ENCODE data around the gene TRHDE.
"Not testable (repeated sequence)": the region's sequence is repeated elsewhere in the genome, so short reads cannot be mapped to it uniquely, and the experiment has no call there.

GRCh38 chr12:72660174-72660573 lies 388.0 kb downstream of the TRHDE start:
- not testable (repeated sequence) for TF ChIP-seq HMGXB4 (CRISPR knock-in tag; IDR thresholded peaks at IDR 0.05); ARID4B (CRISPR knock-in tag; IDR thresholded peaks at IDR 0.05; ENCODE audit: borderline replicate concordance); CTCF (IDR thresholded peaks at IDR 0.05); KAT7 (CRISPR knock-in tag; IDR thresholded peaks at IDR 0.05; ENCODE audit: borderline replicate concordance); AFF4 (CRISPR knock-in tag; IDR thresholded peaks at IDR 0.05; ENCODE audit: borderline replicate concordance); CREB1 (CRISPR knock-in tag; IDR thresholded peaks at IDR 0.05); PRDM15 (CRISPR knock-in tag; IDR thresholded peaks at IDR 0.05); EMX1 (CRISPR knock-in tag; IDR thresholded peaks at IDR 0.05); MLX (CRISPR knock-in tag; IDR thresholded peaks at IDR 0.05); RELA (CRISPR knock-in tag; IDR thresholded peaks at IDR 0.05; ENCODE audit: borderline replicate concordance); CBFB (CRISPR knock-in tag; IDR thresholded peaks at IDR 0.05; ENCODE audit: low read depth); MAX (CRISPR knock-in tag; IDR thresholded peaks at IDR 0.05); ESRRA (CRISPR knock-in tag; IDR thresholded peaks at IDR 0.05; ENCODE audit: borderline replicate concordance); FOXK1 (CRISPR knock-in tag; IDR thresholded peaks at IDR 0.05)
